SIG-M5 treated with dmso at 0.1 percent for 504 hours (cell line): ENCODE results near the gene ARV1.
"Not testable (repeated sequence)": the region's sequence is repeated elsewhere in the genome, so short reads cannot be mapped to it uniquely, and the experiment has no call there.

ENCODE experiments used
- DNase-seq: peaks from one replicate; lab custom pipeline; 2025; ENCODE audit not compliant: unreplicated experiment; lab: John Stamatoyannopoulos, UW

ARV1 gene

DNA sequence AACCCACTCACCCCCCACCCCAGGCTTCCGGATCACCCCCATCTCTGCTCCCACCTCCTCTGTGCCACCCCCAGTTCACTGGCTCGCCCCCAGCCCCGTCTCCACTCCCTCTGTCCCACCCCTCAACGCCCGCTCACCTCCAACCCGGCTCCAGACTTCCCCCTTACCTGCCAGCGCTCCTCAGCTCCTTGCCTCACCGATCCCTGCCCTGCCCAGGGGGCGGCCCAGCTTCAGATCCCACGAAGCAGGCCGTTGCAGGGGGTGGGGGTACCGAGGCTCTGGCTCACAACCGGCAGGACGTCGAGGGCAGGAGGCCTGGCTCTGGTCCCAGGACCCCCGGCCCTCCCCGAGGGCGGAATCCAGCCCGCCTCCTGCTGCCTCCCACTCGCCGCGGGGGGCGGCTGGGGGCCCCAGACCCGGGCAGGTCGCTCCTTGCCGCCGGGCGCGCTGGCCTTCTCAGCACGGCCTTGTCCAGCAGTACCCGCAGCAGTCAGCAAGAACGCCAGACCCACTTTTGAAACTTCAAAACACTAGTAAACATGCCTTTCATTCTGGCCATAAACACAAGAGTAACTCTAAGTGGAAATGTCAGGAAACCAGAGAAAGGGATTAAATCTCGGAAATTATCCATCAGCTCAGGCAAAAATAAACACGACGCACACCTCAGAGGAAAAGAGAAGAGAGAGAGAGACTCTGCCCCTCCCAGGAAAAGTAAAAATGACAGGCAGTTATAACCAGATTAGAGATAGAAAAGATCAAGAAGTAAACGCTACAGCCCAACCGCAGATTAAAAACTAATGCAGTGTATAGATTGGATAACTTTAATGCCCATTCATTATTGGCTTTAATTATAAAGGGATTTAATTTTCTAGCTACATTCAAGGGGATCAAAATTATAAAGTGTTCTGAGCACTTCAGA lies 62.2 kb downstream of the ARV1 start:
- DNase-seq = no peak

DNA sequence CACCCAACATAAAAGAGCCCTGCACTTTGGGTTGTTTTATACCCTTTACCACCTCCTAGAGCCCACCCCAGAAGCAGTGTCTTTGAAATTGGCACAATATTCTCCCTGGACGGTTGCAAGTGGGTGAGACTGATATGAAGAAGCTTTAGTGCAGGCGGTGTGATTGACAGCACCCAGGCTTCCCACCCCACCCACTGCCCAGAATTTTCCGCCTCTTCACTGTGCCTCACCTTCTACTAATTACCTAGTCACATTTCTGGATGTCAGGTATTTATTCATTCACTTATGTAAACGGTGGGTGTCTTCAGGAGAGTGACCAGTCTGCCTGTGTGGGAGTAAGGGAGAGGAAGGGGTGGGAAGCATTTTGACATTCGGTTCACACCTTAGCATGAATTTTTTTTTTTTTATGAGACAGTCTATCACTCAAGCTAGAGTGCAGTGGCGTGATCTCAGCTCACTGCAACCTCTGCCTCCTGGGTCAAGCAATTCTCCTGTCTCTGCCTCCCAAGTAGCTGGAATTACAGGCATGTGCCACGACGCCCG lies 62.9 kb downstream of the ARV1 start:
- DNase-seq = no peak

DNA sequence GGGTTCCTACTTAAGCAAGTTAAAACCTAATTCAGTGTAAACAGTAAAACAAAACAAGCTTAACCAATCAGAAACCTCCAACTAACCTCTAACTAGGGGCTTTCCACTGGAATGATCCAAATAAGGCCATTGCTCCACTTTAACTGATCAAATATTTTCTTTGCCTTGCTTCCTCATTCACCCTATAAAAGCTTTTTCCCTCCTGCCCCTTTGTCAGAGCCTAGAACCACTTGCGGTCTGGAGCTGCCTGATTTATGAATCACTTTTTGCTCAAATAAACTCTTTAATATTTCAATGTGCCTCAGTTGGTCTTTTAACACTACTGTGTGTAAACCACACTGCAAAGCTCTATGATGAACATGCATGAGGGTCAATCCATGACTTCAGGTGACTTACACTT lies 65.7 kb downstream of the ARV1 start:
- DNase-seq = no peak

DNA sequence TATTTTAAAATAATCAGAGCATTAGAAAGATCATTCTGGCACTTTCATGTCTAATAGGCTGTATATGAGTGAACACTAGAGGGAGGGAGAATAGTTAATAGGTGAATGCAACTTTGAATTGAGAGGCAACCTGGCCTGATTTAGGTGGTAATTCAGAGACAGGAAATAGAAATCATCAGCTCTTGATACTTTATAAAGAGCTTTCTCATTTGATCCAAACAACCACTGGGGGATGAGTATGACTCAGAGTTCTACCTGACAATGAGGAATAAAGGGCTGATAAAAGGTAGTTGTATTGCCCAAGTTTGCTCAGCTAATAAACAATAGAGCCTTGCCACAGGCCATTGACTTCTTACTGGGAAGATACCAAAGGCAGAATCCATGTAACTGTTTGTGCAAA lies 66.4 kb downstream of the ARV1 start:
- DNase-seq = no peak

DNA sequence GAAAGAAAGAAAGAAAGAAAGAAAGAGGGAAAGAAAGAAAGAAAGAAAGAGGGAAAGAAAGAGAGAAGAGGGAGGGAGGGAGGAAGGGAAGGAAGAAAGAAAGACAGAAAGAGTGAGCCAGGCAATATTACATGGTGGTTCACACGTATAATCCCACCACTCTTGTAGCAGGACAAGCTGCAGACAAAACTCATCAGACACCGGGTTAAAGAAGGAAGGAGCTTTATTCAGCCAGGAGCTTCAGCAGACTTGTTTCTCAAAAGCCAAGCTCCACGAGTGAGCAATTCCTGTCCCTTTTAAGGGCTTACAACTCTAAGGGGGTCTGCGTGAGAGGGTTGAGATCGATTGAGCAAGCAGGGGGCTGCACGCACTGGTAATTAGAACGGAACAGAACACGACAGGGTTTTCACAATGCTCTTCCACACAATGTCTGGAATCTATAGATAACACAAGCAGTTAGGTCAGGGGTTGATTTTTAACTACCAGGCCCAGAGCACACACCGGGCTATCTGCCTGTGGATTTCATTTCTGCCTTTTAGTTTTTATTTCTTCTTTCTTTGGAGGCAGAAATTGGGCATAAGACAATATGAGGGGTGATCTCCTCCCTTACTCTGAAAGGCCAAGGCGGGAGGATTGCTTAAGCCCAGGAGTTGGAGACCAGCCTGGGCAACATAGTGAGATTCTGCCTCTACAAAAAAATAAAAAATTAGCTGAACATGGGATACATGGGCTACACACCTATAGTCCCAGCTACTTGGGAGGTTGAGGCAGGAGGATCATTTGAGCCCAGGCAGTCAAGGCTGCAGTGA lies 67.2 kb downstream of the ARV1 start:
- not testable (repeated sequence) for DNase-seq

DNA sequence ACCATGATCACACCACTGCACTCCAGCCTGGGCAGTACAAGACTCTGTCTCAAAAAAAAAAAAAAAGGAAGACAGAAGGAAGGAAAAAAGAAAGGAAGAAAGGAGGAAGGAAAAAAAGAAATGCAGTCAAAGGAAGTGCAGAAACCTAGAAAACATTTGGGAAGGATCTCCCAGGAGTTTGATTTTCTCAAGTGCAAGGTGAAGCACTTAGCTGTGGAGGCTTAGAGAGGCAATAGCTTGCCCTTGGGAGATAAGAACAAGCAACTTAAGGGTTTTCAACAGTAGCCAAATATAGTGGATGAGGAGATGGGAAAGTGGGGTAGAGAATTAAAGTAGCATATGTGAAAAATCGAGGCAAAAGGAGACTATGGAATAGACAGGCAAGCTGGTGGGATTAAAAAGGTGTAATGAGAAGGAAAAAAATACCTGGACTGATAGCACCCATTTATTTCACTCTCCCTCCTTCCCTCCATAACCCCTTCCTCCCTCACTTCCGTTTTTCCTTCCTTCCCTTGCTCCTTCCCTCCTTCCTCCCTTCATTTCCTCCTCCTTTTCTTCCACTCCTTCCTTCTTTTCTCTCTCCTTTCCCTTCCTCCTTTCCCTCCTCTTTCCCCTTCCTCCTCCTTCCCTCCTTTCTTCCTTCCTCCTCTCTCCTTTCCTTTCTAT lies 68.0 kb downstream of the ARV1 start:
- no peak for DNase-seq

DNA sequence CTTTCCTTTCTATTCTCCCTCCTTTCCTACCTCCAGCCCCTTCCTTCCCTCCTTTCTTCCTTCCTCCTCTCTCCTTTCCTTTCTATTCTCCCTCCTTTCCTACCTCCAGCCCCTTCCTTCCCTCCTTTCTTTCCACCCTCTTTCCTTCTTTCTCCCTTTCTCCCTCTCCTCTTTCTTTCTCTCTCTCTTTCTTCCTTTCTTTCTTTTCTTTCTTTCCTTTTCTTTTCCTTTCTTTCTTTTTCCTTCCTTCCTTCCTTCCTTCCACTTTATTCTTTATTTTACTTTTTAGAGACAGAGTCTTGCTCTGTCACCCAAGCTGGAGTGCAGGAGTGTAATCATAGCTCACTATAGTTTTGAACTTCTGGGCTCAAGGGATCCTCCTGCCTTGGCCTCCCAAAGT lies 68.6 kb downstream of the ARV1 start:
- DNase-seq = not testable (repeated sequence)

DNA sequence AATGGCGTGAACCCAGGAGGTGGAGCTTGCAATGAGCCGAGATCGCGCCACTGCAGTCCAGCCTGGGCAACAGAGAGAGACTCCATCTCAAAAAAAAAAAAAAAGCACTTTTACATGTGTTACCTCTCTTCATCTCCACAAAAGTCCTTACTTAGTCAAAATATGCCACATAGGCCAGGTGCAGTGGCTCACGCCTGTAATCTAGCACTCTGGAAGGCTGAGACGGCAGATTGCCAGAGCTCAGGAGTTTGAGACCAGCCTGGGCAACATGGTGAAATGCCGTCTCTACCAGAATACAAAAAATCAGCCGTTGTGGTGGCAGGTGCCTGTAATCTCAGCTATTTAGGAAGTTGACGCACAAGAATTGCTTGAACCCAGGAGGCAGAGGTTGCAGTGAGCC lies 69.5 kb downstream of the ARV1 start:
- DNase-seq = not testable (repeated sequence)

DNA sequence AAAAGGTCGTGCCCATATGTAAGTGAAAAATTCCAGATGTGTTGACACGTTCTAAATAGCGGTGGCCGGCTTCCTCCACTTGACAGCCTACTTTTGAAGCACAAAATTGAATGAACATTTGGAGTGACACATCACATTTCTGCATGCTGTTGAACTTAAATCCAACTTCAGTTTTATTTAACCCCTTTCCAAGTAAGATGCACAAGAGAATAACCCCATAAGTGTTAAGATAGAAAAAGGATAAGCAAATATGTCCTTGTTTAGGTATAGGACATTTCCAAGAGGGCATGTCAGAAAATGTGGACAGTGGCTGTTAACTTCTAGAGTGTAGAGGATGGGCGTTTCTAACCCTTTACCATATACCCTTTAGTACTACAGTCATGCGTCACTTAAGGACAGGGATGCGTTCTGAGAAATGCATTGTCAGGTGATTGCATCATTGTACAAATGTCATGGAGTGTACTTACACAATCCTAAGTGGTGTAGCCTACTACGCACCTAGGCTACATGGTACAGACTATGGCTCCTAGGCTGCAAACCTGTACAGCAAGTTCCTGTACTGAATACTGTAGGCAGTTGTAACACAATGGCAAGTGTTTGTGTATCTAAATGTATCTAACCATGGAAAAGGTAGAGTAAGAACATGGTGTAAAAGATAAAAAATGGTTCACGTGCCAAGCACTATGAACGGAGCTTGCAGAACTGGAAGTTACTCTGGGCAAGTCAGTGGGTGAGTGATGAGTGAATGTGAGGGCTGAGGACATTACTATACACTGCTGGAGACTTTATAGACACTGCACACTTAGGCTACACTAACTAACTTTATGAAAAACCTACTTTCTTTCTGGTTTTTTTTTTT lies 70.5 kb downstream of the ARV1 start:
- peak; percentile 37 for DNase-seq
